Measurements from ENCODE around the gene DMXL2.

- TF ChIP-seq POLR2A (IDR thresholded peaks at IDR 0.05): no peak
- TF ChIP-seq, protein P1, sequence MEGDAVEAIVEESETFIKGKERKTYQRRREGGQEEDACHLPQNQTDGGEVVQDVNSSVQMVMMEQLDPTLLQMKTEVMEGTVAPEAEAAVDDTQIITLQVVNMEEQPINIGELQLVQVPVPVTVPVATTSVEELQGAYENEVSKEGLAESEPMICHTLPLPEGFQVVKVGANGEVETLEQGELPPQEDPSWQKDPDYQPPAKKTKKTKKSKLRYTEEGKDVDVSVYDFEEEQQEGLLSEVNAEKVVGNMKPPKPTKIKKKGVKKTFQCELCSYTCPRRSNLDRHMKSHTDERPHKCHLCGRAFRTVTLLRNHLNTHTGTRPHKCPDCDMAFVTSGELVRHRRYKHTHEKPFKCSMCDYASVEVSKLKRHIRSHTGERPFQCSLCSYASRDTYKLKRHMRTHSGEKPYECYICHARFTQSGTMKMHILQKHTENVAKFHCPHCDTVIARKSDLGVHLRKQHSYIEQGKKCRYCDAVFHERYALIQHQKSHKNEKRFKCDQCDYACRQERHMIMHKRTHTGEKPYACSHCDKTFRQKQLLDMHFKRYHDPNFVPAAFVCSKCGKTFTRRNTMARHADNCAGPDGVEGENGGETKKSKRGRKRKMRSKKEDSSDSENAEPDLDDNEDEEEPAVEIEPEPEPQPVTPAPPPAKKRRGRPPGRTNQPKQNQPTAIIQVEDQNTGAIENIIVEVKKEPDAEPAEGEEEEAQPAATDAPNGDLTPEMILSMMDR (IDR thresholded peaks at IDR 0.05): no peak
Measured at GRCh38 chr15:51624022-51624421, 1.5 kb upstream of the DMXL2 start.
